SK-N-SH treated with all-trans-retinoic acid at 6 μM for 48 hours (cell line): ENCODE results near the gene ELOA.
A peak's percentile ranks its signal among the peaks of the same experiment; 100 is the strongest.

Source experiments
- ATAC-seq: fragments of 200-7000 bp; cut with Tn5 transposase; 3 replicates; pipeline ENCODE4 v1.9.1; 2020; ENCODE audit warnings: mild to moderate bottlenecking, moderate library complexity
- ARNTL ChIP-seq: fragments of 450-650 bp; formaldehyde crosslinking; IDR thresholded peaks from 2 replicates; pipeline ENCODE4 v1.5.0; 2020; ENCODE audit warnings: low read depth, mild to moderate bottlenecking, moderate library complexity, borderline replicate concordance
- CREB5 ChIP-seq: fragments of 250-450 bp; sonication (Bioruptor Pico); IDR thresholded peaks from 2 replicates; pipeline ENCODE4 v1.5.1; 2020; ENCODE audit warnings: low read depth, mild to moderate bottlenecking, moderate library complexity
- CSDC2 ChIP-seq: fragments of 250-450 bp; sonication (Bioruptor Pico); IDR thresholded peaks from 2 replicates; pipeline ENCODE4 v1.5.0; 2020; ENCODE audit warnings: mild to moderate bottlenecking, moderate library complexity
- ESRRG ChIP-seq: fragments of 250-450 bp; sonication (Bioruptor Pico); IDR thresholded peaks from 2 replicates; pipeline ENCODE4 v1.6.1; 2021; ENCODE audit warnings: mild to moderate bottlenecking
- GLIS3 ChIP-seq: fragments of 250-450 bp; sonication (Bioruptor Pico); IDR thresholded peaks from 2 replicates; pipeline ENCODE4 v1.5.0; 2020; ENCODE audit warnings: mild to moderate bottlenecking, moderate library complexity
- ISL1 ChIP-seq: fragments of 250-450 bp; sonication (Bioruptor Pico); IDR thresholded peaks from 2 replicates; pipeline ENCODE4 v2.1.2; 2022; ENCODE audit warnings: mild to moderate bottlenecking, moderate library complexity
- OSR1 ChIP-seq: fragments of 250-450 bp; sonication (Bioruptor Pico); IDR thresholded peaks from 2 replicates; pipeline ENCODE4 v1.8.0; 2022; ENCODE audit warnings: moderate library complexity, mild to moderate bottlenecking, inconsistent platforms
- PATZ1 ChIP-seq: fragments of 250-450 bp; sonication (Bioruptor Pico); IDR thresholded peaks from 2 replicates; pipeline ENCODE4 v1.8.0; 2020; ENCODE audit warnings: mild to moderate bottlenecking, moderate library complexity, borderline replicate concordance
- POU6F1 ChIP-seq: fragments of 250-450 bp; sonication (Bioruptor Pico); IDR thresholded peaks from 2 replicates; pipeline ENCODE4 v1.8.0; 2021; ENCODE audit warnings: low read depth, mild to moderate bottlenecking, moderate library complexity, borderline replicate concordance
- PPARA ChIP-seq: fragments of 250-450 bp; sonication (Bioruptor Pico); IDR thresholded peaks from 2 replicates; pipeline ENCODE4 v1.5.0; 2020; ENCODE audit warnings: mild to moderate bottlenecking, borderline replicate concordance
- RARB ChIP-seq: fragments of 250-450 bp; sonication (Bioruptor Pico); IDR thresholded peaks from 2 replicates; pipeline ENCODE4 v1.8.0; 2021; ENCODE audit warnings: mild to moderate bottlenecking, moderate library complexity
- SNAI2 ChIP-seq: fragments of 250-450 bp; sonication (Bioruptor Pico); IDR thresholded peaks from 2 replicates; pipeline ENCODE4 v1.5.0; 2020; ENCODE audit warnings: mild to moderate bottlenecking, moderate library complexity
- TCF4 ChIP-seq: fragments of 250-450 bp; sonication (Bioruptor Pico); IDR thresholded peaks from 2 replicates; pipeline ENCODE4 v1.8.0; 2021; ENCODE audit warnings: mild to moderate bottlenecking, moderate library complexity, borderline replicate concordance
- TOX ChIP-seq: fragments of 250-450 bp; sonication (Bioruptor Pico); IDR thresholded peaks from 2 replicates; pipeline ENCODE4 v1.8.0; 2021; ENCODE audit warnings: mild to moderate bottlenecking, moderate library complexity, borderline replicate concordance
- TSHZ2 ChIP-seq: fragments of 250-450 bp; sonication (Bioruptor Pico); IDR thresholded peaks from 2 replicates; pipeline ENCODE4 v1.5.0; 2020; ENCODE audit warnings: mild to moderate bottlenecking, moderate library complexity
- ZC3H10 ChIP-seq: fragments of 250-450 bp; sonication (Bioruptor Pico); IDR thresholded peaks from 2 replicates; pipeline ENCODE4 v1.5.1; 2021; ENCODE audit warnings: mild to moderate bottlenecking, moderate library complexity
- ZFP3 ChIP-seq: fragments of 250-450 bp; sonication (Bioruptor Pico); IDR thresholded peaks from 2 replicates; pipeline ENCODE4 v1.5.0; 2020; ENCODE audit warnings: mild to moderate bottlenecking, moderate library complexity
- ZFP30 ChIP-seq: fragments of 450-650 bp; formaldehyde crosslinking; IDR thresholded peaks from 2 replicates; pipeline ENCODE4 v1.5.0; 2022; ENCODE audit warnings: mild to moderate bottlenecking, moderate library complexity
- ZNF70 ChIP-seq: fragments of 450-650 bp; formaldehyde crosslinking; IDR thresholded peaks from 2 replicates; pipeline ENCODE4 v1.5.0; 2020; ENCODE audit warnings: mild to moderate bottlenecking, moderate library complexity
- ZNF8 ChIP-seq: fragments of 450-650 bp; formaldehyde crosslinking; IDR thresholded peaks from 2 replicates; pipeline ENCODE4 v1.5.0; 2020; ENCODE audit warnings: mild to moderate bottlenecking, moderate library complexity
- TF ChIP-seq, protein P1 (sequence below): fragments of 250-450 bp; sonication (Bioruptor Pico); IDR thresholded peaks from 2 replicates; pipeline ENCODE4 v1.5.1; 2021; ENCODE audit warnings: mild to moderate bottlenecking, moderate library complexity

ELOA gene

DNA sequence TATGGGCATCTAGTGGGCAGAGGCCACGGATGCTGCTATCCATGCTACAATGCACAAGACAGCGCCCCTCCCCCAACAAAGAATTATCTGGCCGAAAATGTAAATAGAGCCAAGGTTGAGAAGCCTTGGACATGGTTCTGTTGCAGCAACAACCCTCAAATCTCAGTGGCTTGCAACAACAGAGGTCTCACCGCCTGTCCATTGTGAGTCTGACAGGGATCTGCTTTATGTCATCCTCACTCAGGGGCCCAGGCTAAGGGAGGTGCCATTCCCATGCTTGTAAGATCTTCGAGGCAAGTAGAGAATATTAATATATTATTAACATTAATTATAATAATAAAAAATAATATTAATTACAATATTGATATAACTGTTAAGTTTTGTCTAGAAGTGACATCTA lies 25.5 kb downstream of the ELOA start:
- ATAC-seq: no peak
- TF ChIP-seq TSHZ2 (CRISPR knock-in tag) (no peak), RARB (no peak), TOX (no peak), ZNF8 (CRISPR knock-in tag) (no peak), POU6F1 (no peak), ZFP3 (no peak), ISL1 (CRISPR knock-in tag) (no peak), ESRRG (CRISPR knock-in tag) (no peak)

DNA sequence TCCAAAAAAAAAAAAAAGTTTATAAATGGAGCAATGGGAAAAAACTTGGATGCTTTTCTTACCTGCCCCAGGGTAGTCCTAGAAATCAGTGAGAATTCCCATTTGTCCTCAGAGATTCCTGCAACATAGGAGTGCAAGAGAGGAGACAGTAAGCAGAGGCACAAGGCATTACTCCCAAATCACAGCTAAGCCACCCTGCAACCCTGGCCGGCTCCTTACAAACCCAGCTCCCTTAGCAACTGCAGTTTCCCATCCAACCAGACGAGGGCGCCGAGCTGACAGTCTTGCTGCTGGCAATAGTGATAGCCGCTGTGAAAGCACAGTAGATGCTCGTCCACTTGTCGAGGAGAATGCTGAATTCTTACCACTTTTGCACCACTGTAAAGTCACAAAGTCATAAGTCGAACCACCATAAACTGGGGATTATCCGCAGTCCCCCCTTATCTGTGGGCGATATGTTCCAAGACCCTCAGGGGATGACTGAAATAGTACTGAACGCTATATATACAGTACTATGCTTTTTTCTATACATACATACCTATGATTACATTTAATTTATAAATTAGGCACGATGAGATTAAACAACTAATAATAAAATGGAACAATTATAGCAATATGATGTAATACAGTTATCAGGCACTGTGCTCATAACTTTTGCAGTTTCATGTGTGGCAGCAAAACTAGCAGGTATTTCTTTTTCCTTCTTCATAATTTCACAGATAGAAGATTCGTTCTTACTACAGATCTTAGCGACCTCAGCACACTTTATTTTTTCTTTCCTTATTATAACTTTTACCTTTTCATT lies 29.0 kb downstream of the ELOA start:
- no peak for TF ChIP-seq PPARA (CRISPR knock-in tag)
- no peak for TF ChIP-seq ZFP30 (CRISPR knock-in tag)
- TF ChIP-seq ZNF70 (CRISPR knock-in tag): no peak
- no peak for TF ChIP-seq SNAI2 (CRISPR knock-in tag)
- TF ChIP-seq, protein P1, sequence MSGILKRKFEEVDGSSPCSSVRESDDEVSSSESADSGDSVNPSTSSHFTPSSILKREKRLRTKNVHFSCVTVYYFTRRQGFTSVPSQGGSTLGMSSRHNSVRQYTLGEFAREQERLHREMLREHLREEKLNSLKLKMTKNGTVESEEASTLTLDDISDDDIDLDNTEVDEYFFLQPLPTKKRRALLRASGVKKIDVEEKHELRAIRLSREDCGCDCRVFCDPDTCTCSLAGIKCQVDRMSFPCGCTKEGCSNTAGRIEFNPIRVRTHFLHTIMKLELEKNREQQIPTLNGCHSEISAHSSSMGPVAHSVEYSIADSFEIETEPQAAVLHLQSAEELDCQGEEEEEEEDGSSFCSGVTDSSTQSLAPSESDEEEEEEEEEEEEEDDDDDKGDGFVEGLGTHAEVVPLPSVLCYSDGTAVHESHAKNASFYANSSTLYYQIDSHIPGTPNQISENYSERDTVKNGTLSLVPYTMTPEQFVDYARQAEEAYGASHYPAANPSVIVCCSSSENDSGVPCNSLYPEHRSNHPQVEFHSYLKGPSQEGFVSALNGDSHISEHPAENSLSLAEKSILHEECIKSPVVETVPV (CRISPR knock-in tag): no peak
- TF ChIP-seq ZC3H10 (CRISPR knock-in tag): no peak
- no peak for TF ChIP-seq CSDC2 (CRISPR knock-in tag)
- TF ChIP-seq TCF4 (CRISPR knock-in tag): no peak
- no peak for TF ChIP-seq PATZ1
- no peak for TF ChIP-seq ISL1 (CRISPR knock-in tag)
- no peak for TF ChIP-seq RARB
- TF ChIP-seq ARNTL: no peak
- ATAC-seq: peak; percentile 98

DNA sequence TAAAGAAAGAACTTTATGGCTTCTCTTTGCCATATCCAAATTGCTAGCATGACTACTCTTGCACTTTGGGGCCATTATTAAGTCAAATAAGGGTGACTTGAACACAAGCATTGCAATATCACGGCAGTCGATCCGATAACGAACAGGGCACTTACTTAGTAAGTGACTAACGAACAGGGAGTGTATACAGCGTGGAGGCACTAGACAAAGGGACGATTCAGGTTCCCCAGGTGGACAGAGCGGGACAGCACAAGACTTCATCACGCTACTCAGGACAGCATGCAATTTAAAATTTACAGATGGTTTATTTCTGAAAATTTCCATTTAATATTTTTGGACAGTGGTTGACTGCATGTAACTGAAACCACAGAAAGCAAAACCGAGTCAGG lies 29.6 kb downstream of the ELOA start:
- no peak for ATAC-seq
- TF ChIP-seq ZFP3 (no peak), CREB5 (no peak), RARB (no peak), POU6F1 (no peak), OSR1 (no peak), TSHZ2 (CRISPR knock-in tag) (no peak), ESRRG (CRISPR knock-in tag) (no peak), ZC3H10 (CRISPR knock-in tag) (no peak), TOX (no peak), PATZ1 (no peak), GLIS3 (no peak), CSDC2 (CRISPR knock-in tag) (no peak), PPARA (CRISPR knock-in tag) (no peak), ISL1 (CRISPR knock-in tag) (no peak)
